OCI-LY3 (cell line): ENCODE results near the gene LGALS3.

Experiments used
- H2AFZ ChIP-seq: fragments of 200-600, 300-600 bp; shearing (Covaris generic); 2 replicates; pipeline ENCODE4 v1.6.0; 2014; ENCODE audit warnings: antibody characterized with exemption, low read depth, low read length
- H3K27ac ChIP-seq: fragments of 200-600, 300-600 bp; sonication (generic); 2 replicates; pipeline ENCODE4 v1.5.1; 2014; ENCODE audit warnings: mild to moderate bottlenecking, low read length, moderate library complexity, mixed read lengths
- H3K27me3 ChIP-seq: fragments of 200-600, 300-600 bp; sonication (generic); 2 replicates; pipeline ENCODE4 v1.6.1; 2014; ENCODE audit warnings: low read depth, low read length, mixed read lengths
- H3K36me3 ChIP-seq: fragments of 200-600, 300-600 bp; sonication (generic); replicated peaks from 2 replicates; pipeline ENCODE3; 2014; ENCODE audit warnings: low read depth, low read length, mixed read lengths
- H3K4me1 ChIP-seq: fragments of 300-600, 200-600 bp; sonication (generic); 2 replicates; pipeline ENCODE4 v1.6.1; 2014; ENCODE audit warnings: low read length, mixed read lengths
- H3K4me2 ChIP-seq: fragments of 200-600, 300-600 bp; sonication (generic); 2 replicates; pipeline ENCODE4 v1.6.1; 2014; ENCODE audit warnings: low read length, mixed read lengths
- H3K4me3 ChIP-seq: fragments of 300-600, 200-600 bp; sonication (generic); 2 replicates; pipeline ENCODE4 v1.5.1; 2014; ENCODE audit warnings: antibody characterized with exemption, mild to moderate bottlenecking, low read length, moderate library complexity
- H3K79me2 ChIP-seq: fragments of 300-600, 200-600 bp; shearing (Covaris generic); 2 replicates; pipeline ENCODE4 v1.6.1; 2014; ENCODE audit warnings: mild to moderate bottlenecking, low read length, mixed read lengths
- H3K9ac ChIP-seq: fragments of 300-600, 200-600 bp; shearing (Covaris generic); 2 replicates; pipeline ENCODE4 v1.6.0; 2014; ENCODE audit warnings: mild to moderate bottlenecking, low read length, moderate library complexity
- H3K9me3 ChIP-seq: fragments of 200-600, 300-600 bp; shearing (Covaris generic); 2 replicates; pipeline ENCODE4 v1.6.1; 2014; ENCODE audit warnings: low read length, mixed read lengths; ENCODE audit not compliant: insufficient read depth
- H4K20me1 ChIP-seq: fragments of 200-600, 300-600 bp; sonication (generic); 2 replicates; pipeline ENCODE4 v1.6.1; 2016; ENCODE audit warnings: low read length, mixed read lengths; ENCODE audit not compliant: insufficient read depth
- CTCF ChIP-seq: fragments of 200-600, 300-600 bp; sonication (generic); IDR thresholded peaks from 2 replicates; pipeline ENCODE4 v1.5.1; 2014; ENCODE audit warnings: antibody characterized with exemption, low read length, low read depth
- EZH2phosphoT487 ChIP-seq: fragments of 200-600 bp; shearing (Covaris generic); IDR thresholded peaks from 2 replicates; pipeline ENCODE4 v1.6.1; 2018; ENCODE audit warnings: antibody characterized with exemption, mixed run types, low read depth

LGALS3 gene

GRCh38 chr14:55151601-55152000 lies 22.5 kb downstream of the LGALS3 start:
- TF ChIP-seq EZH2phosphoT487 (no peak), CTCF (no peak)
- no peak overlapping the region for H2AFZ ChIP-seq
- H3K4me3 ChIP-seq, result no peak overlapping the region
- H3K79me2 ChIP-seq, result no peaks in the 10 kb centered on the region
- no peaks in the 10 kb centered on the region for H3K27me3 ChIP-seq
- no peaks in the 10 kb centered on the region for H4K20me1 ChIP-seq
- peaks cover 56% of the 10 kb centered on the region for H3K36me3 ChIP-seq
- H3K27ac ChIP-seq, result no peak overlapping the region
- H3K4me2 ChIP-seq, result no peak overlapping the region
- H3K9me3 ChIP-seq, result no peaks in the 10 kb centered on the region
- no peak overlapping the region for H3K9ac ChIP-seq
- H3K4me1 ChIP-seq, result no peaks in the 10 kb centered on the region

GRCh38 chr14:55152052-55152753 lies 23.2 kb downstream of the LGALS3 start:
- no peak for TF ChIP-seq EZH2phosphoT487
- TF ChIP-seq CTCF, result no peak
- no peaks in the 10 kb centered on the region for H4K20me1 ChIP-seq
- no peak overlapping the region for H3K9ac ChIP-seq
- no peaks in the 10 kb centered on the region for H3K4me1 ChIP-seq
- no peak overlapping the region for H3K27ac ChIP-seq
- H3K9me3 ChIP-seq, result no peaks in the 10 kb centered on the region
- peaks cover 57% of the 10 kb centered on the region for H3K36me3 ChIP-seq
- H3K4me3 ChIP-seq, result no peak overlapping the region
- no peaks in the 10 kb centered on the region for H3K27me3 ChIP-seq
- no peak overlapping the region for H2AFZ ChIP-seq
- no peaks in the 10 kb centered on the region for H3K79me2 ChIP-seq
- H3K4me2 ChIP-seq, result no peak overlapping the region

- Histone ChIP-seq H3K27me3 (no peaks in the 10 kb centered on the region), H2AFZ (no peak overlapping the region), H4K20me1 (no peaks in the 10 kb centered on the region), H3K9me3 (no peaks in the 10 kb centered on the region), H3K27ac (no peak overlapping the region), H3K4me1 (no peaks in the 10 kb centered on the region), H3K4me2 (no peak overlapping the region), H3K9ac (no peak overlapping the region), H3K36me3 (peaks cover 52% of the 10 kb centered on the region), H3K79me2 (no peaks in the 10 kb centered on the region), H3K4me3 (no peak overlapping the region)
- no peak for TF ChIP-seq EZH2phosphoT487
- TF ChIP-seq CTCF, result no peak
Measured at GRCh38 chr14:55153951-55154350, 24.9 kb downstream of the LGALS3 start.

GRCh38 chr14:55157080-55157479 lies 28.0 kb downstream of the LGALS3 start:
- no peaks in the 10 kb centered on the region for H3K27me3 ChIP-seq
- H3K9me3 ChIP-seq, result no peaks in the 10 kb centered on the region
- no peaks in the 10 kb centered on the region for H3K79me2 ChIP-seq
- no peak overlapping the region for H3K4me3 ChIP-seq
- H3K9ac ChIP-seq, result no peak overlapping the region
- no peak for TF ChIP-seq CTCF
- no peak for TF ChIP-seq EZH2phosphoT487
- no peak overlapping the region for H2AFZ ChIP-seq
- no peaks in the 10 kb centered on the region for H3K4me1 ChIP-seq
- H3K4me2 ChIP-seq, result no peak overlapping the region
- H3K36me3 ChIP-seq, result peaks cover 46% of the 10 kb centered on the region
- no peaks in the 10 kb centered on the region for H4K20me1 ChIP-seq
- H3K27ac ChIP-seq, result no peak overlapping the region
